SK-N-SH treated with all-trans-retinoic acid at 6 μM for 48 hours (cell line): Measurements from ENCODE around the gene ABI2.

Source experiments
- ZC3H10 ChIP-seq: fragments of 250-450 bp; sonication (Bioruptor Pico); IDR thresholded peaks from 2 replicates; pipeline ENCODE4 v1.5.1; 2021; ENCODE audit warnings: mild to moderate bottlenecking, moderate library complexity
- ZFP30 ChIP-seq: fragments of 450-650 bp; formaldehyde crosslinking; IDR thresholded peaks from 2 replicates; pipeline ENCODE4 v1.5.0; 2022; ENCODE audit warnings: mild to moderate bottlenecking, moderate library complexity
- TF ChIP-seq, protein P1 (sequence below): fragments of 250-450 bp; sonication (Bioruptor Pico); IDR thresholded peaks from 2 replicates; pipeline ENCODE4 v1.5.1; 2020; ENCODE audit warnings: low read depth, mild to moderate bottlenecking, moderate library complexity
- TF ChIP-seq, protein P2 (sequence below): fragments of 250-450 bp; sonication (Bioruptor Pico); IDR thresholded peaks from 2 replicates; pipeline ENCODE4 v1.5.1; 2021; ENCODE audit warnings: mild to moderate bottlenecking, moderate library complexity

DNA sequence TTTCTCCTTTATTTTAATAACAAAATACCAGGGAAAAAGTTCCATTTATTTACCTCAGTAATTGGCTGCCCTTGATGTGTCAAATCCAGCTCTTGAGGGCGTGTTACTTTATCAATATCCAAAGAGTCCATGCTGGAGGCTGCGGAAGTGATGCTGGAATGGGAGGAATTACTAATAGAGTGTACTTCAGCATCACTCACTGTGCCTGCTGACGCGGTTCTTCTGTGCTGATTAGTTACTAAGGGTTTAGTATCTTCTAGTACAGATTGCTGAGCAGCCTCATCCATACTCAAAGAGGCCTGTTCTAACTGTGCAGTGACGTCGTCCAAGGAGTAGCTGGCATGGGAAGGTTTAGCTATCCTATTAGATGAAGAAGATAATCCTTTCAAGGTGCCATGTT lies 161.3 kb downstream of the ABI2 start:
- TF ChIP-seq ZC3H10 (no peak), ZFP30 (CRISPR knock-in tag) (no peak)
- TF ChIP-seq, protein P1, sequence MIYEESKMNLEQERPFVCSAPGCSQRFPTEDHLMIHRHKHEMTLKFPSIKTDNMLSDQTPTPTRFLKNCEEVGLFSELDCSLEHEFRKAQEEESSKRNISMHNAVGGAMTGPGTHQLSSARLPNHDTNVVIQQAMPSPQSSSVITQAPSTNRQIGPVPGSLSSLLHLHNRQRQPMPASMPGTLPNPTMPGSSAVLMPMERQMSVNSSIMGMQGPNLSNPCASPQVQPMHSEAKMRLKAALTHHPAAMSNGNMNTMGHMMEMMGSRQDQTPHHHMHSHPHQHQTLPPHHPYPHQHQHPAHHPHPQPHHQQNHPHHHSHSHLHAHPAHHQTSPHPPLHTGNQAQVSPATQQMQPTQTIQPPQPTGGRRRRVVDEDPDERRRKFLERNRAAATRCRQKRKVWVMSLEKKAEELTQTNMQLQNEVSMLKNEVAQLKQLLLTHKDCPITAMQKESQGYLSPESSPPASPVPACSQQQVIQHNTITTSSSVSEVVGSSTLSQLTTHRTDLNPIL: no peak
- TF ChIP-seq, protein P2, sequence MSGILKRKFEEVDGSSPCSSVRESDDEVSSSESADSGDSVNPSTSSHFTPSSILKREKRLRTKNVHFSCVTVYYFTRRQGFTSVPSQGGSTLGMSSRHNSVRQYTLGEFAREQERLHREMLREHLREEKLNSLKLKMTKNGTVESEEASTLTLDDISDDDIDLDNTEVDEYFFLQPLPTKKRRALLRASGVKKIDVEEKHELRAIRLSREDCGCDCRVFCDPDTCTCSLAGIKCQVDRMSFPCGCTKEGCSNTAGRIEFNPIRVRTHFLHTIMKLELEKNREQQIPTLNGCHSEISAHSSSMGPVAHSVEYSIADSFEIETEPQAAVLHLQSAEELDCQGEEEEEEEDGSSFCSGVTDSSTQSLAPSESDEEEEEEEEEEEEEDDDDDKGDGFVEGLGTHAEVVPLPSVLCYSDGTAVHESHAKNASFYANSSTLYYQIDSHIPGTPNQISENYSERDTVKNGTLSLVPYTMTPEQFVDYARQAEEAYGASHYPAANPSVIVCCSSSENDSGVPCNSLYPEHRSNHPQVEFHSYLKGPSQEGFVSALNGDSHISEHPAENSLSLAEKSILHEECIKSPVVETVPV (CRISPR knock-in tag): no peak
